ENCODE measurements around the gene RAB5B.

- TF ChIP-seq CTCF (IDR thresholded peaks at IDR 0.05), result no peak
- TF ChIP-seq EP300 (IDR thresholded peaks at IDR 0.05), result no peak
- TF ChIP-seq SMC3 (IDR thresholded peaks at IDR 0.05), result no peak
Observed at GRCh38 chr12:56013482-56013881, 39.6 kb downstream of the RAB5B start.
